GM06990 (cell line): Measurements from ENCODE around the gene CPVL.

Experiments used
- DNase-seq: peaks from one replicate; pipeline ENCODE4 v3.0.0-alpha.2; 2011; ENCODE audit not compliant: insufficient read length; ENCODE audit errors: extremely low read depth
- H3K27me3 ChIP-seq: replicated peaks from 2 replicates; pipeline ENCODE4 v1.6.0; 2011; ENCODE audit warnings: low read length; ENCODE audit not compliant: control insufficient read depth, insufficient read depth
- H3K36me3 ChIP-seq: 2 replicates; pipeline ENCODE4 v1.5.1; 2011; ENCODE audit warnings: low read length; ENCODE audit not compliant: control insufficient read depth, insufficient read depth
- H3K4me3 ChIP-seq: replicated peaks from 2 replicates; pipeline ENCODE4 v1.5.1; 2011; ENCODE audit warnings: low read depth, mild to moderate bottlenecking, control low read depth, low read length
- CTCF ChIP-seq: IDR thresholded peaks from 2 replicates; pipeline ENCODE4 v1.5.1; 2011; ENCODE audit warnings: low read length, control low read depth, mild to moderate bottlenecking, inconsistent platforms; ENCODE audit not compliant: insufficient read depth, poor library complexity, severe bottlenecking

CPVL gene

DNA sequence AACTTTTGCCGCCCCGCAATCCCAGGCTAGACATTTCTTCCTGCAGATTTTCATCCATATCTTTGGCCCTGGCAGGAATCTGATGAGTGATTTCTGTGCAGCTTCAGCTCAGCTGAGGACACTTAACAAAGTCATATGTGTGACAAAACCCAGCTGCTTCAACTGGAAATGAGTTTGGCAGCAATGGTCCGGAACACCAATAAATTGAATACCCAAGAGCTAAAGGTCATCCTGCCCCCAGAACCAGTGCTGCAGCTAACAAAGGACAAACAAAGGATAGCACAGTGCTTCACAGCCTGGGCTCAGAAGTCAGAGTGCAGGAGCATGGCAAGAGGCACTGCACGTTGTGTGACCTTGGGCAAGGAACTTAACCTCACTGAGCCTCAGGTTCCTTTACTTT, 148.2 kb downstream of the CPVL start:
- Histone ChIP-seq H3K36me3 (no peaks in the 10 kb centered on the region), H3K4me3 (no peak overlapping the region), H3K27me3 (no peaks in the 10 kb centered on the region)
- no peak for TF ChIP-seq CTCF
- DNase-seq = no peak

- no peak for DNase-seq
- Histone ChIP-seq H3K27me3 (no peaks in the 10 kb centered on the region), H3K36me3 (no peaks in the 10 kb centered on the region), H3K4me3 (no peak overlapping the region)
- TF ChIP-seq CTCF = no peak
These were observed 149.5 kb downstream of the CPVL start for GRCh38 chr7:28996836-28997235.

- DNase-seq = no peak
- TF ChIP-seq CTCF = no peak
- Histone ChIP-seq H3K27me3 (no peaks in the 10 kb centered on the region), H3K36me3 (no peaks in the 10 kb centered on the region), H3K4me3 (no peak overlapping the region)
These were observed 153.0 kb downstream of the CPVL start for GRCh38 chr7:28993371-28993770.

DNA sequence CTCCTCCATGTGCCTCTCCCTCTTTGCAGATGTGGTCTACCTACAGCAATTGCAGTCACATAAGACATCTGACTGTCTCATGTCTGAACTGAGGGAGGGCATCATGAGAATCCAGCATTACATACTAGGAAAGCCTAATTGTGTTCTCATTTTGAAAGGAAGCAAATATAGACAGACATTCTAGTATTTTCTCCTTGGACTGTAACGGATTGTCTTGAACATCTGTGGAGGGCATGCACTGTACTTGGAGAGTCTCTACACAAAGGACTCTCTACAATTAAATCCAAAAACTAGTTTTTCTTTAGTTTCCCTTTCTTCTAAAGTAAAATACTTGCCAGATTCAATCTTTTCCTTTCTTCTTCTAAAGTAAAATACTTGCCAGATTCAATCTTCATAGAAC, 153.5 kb downstream of the CPVL start:
- no peaks in the 10 kb centered on the region for H3K27me3 ChIP-seq
- no peak for TF ChIP-seq CTCF
- H3K4me3 ChIP-seq = no peak overlapping the region
- H3K36me3 ChIP-seq = no peaks in the 10 kb centered on the region
- DNase-seq = no peak

GRCh38 chr7:28990200-28990960, 156.0 kb downstream of the CPVL start:
- H3K4me3 ChIP-seq = no peak overlapping the region
- DNase-seq = no peak

More at GRCh38 chr7:28990200-28990960, 156.0 kb downstream of the CPVL start:
- TF ChIP-seq CTCF = no peak
- Histone ChIP-seq H3K36me3 (no peaks in the 10 kb centered on the region), H3K27me3 (no peaks in the 10 kb centered on the region)
